ENCODE results near the gene PYGO2.
A peak's percentile ranks its signal among the peaks of the same experiment; 100 is the strongest.

The PYGO2 gene

DNA sequence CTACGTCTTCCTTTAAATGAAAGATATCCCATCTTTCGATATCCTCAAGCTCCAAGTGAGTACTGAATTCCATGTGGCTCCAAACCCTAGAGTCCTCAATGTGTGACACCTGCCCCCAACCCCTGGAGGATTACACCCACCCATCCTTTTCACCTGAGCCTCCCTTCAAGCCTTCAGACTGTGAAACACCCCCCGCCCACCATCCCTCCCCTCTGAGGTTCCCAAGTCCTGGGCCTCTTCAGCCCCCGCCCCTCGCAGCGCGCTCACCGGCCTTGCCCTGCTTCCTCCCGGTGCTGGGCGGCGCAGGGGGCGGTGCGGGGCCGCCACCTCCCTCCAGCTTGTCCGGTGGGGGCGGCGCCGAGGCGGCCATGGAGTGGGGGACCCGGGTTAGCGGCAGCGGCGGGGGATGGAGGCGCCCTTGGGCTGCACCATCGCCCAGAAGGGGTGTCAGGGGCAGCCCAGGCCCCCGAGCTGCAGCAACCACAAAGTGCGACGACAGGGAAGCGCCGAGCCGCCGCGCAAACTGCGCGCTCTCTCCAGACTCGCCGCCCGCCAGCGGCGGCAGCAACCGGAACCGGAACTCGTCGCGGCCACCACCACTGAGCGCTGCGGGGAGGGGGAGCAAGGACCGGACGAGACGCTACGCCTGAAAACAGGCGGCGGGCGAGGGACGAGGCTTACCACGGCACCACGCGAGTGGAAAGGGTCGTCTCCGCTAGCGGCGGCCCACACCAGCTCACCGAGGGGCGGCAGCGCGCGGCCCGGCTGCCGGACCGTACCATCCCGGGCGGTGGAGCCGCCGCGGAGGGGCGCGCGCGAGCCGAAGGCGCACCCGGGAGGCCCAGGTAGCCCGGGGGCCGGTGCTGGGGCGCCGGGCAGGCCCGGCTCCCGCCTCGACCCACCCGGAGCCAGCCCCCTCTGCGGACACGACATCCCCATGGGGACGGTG is at the start of gene PYGO2:
TSS of gene PYGO2 (minus strand) at position 576 of the 949 bp plus-strand sequence. CDS start at position 370, 206 bp downstream.
- peak; percentile 80 for DNase-seq (ENCODE audit: low read depth)

DNA sequence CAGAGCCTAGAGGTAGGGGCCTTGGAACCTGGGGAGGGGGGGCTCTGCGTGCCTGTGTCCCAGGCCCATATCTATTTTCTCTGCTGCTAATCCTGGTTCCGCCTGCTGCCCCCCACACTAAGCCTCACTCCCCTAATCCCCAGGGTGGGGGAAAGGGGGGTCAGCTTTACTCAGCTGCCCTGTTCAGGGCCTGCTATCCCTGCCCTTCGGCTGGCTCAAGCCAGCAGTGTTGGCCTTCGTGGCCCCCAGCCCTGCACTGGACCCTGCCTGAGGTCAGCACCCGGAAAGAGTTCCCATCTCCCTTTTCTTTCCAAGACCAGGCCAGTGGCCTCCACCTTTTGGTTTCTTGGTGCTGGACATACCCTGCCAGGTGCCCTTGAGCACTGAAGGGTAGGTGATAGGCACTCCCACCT is 49.4 kb upstream of the PYGO2 start:
- DNase-seq (ENCODE audit: low read depth), result no peak

DNA sequence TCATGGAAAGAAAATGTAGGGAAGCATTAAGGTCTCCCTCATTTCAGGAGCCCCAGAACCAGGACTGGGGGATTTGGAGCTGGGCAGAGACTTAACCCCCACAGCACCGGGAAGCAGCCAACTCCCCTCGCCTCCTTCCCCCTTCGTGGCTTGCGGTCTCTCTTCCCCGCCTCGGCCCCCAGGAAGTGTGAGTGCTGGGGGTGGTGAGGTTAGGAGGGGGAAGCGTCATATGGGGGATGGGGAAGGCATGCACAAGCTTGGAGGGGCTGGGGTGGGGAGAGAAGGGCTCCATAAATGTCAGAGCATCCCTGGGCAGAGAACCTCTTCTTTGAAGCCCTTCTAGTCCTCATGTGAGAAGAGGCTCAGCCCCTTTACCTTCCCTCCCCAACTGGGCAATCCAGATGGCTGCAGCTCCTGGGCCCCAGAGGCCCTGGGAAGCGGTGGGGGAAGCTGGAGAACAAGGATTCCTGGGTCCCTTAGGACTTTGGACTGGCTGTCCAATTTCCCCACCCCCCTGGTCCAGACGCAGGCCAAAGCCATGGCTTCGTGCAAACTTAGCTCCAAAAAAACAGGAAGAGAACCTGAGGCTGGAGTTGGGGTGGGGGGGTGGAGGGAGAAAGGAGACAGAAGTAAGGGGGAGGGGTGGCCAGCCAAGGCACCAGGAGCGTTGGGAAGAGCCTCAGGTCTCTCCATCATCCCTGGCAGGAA is 48.8 kb upstream of the PYGO2 start:
- no peak for DNase-seq (ENCODE audit: low read depth)

- no peak for DNase-seq (ENCODE audit: low read depth)
Measured at GRCh38 chr1:155009742-155010141, 48.2 kb upstream of the PYGO2 start.

DNA sequence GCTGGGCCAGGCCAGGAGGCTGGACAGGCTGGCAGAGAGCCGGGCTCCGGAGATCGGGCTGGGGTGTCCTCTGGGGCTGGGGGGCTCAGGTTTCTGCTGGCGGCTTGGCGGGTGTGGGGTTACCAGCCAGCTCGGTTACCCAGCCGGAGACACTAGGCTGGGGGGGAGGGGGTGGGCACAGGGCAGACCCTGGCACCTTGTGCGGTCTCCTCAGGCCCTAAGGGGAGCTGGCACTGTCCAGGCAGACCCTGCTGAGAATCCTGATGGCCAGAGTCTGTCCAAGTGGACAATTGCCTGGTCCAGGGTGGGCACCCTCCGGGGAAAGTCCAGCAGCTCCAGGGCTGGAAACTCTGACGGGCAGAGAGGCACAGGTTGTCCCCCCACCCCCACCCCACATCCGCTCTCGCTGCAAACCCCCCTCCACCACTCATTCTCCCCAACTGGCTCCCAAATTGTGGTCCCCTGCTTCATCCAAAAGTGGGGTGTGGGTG is 47.7 kb upstream of the PYGO2 start:
- no peak for DNase-seq (ENCODE audit: low read depth)

DNA sequence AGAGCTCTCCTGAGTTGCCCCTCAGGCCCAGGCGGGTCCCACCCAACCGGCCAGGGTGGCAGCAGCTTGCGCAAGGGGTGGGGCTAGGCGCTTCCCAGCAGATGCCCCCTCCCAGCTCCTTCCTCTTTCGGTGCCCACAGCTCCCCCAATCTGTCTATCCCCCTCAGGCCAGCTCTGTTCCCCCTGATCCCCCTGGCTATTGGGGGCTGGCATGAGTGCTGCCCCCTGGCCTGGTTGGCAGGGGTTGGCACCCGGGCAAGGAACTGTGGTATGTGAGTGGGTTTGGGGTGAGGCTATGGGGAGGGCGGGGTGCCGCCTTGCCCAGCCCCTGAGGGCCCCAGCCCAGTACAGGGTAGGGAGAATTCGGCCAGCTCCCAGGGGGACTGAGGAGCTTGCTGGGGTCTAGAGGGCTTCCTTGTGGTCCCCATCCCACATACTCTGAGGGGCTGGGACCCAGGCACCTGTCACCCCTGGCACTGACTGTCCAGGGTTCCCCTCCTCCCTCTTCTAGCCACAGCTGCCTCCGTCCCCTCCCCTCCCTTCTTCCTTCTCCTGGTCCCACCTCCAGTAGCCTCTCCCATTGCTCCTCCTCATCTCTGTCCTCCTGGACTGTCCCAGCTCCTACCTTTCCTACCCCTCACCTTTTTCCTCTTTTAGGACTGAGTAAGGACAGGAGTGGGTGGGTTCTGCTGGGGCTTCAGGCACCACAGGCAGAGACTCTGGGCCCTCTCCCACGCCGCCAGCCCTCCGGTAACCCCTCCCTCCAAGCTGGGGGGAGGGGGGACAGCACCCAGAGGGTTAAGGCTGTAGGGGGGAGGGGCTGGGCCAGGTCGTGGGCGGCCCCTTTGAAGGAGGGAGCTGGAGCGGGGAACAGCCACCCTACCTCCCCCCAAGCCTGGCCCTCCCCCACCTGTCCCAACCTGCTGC is 46.7 kb upstream of the PYGO2 start:
- DNase-seq (ENCODE audit: low read depth), result no peak

GRCh38 chr1:155007251-155007828 is 45.8 kb upstream of the PYGO2 start:
- no peak for DNase-seq (ENCODE audit: low read depth)

DNA sequence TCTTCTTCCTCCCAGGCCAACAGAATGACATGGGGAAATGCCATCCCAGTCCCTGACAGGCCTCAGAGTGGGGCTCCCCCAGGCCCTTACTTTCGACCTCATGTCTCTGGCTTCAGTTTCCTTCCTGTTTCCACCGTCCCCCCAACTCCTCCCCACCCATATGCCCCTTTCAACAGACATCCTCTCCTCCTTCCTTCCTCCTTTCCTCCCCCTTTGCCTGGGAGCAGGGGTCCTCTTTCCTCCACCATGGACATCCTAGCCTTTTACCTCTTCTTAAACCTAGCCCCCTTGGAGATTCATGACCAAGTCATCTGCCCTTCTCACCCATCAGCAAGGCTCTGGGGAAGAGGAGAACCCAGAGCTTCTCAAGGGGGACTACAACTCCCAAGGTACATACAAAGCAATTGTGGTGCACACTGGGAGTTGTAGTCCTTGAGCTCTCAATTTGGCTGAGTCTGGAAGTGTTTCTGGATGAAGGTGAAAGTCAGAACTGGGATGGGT is 45.1 kb upstream of the PYGO2 start:
- peak; percentile 63 for DNase-seq (ENCODE audit: low read depth)

DNA sequence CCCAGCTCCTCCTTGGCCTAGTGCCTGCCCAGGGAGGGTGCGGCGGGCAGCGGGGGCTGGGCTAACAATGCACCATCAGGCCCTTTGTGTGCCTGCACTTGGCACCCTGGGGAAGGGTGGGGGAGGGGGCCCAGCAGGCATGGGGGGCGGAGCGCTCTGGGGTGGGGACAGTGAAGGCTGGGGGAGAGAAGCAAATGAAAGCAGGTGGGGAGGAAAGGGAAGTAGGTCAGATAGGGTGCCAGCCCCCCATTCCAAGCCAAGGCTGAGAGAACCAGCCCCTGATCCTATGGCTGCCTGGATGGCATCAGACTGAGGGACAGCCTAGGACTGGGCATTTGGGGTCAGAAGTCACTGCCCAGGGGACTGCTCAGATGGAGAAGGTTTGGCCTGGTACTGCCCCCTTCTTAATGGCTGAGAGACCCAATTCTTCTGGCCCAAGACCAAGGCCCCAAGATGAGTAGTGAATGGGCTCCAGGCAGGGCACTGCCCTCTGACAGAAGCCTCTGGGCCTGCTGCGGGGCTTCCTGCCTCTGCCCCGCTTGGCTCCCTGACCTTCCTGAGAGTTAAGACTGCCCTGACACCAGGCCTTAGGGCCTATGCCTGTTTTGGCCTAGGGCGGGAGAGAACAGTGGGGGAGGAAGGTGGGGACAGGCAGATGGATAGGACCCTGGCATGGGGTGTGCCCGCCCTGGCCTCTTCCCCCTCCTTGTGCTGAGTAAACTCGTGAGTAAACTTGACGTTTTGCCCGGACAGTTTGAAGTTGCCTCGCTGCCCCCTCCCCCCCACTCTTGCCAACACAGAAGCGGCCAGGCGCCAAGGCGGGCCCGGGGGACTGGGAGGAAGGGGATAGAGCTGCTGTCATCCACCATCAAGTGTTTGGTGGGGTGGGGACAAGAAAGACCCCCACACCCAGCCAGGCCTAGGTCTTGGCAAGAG is 43.8 kb upstream of the PYGO2 start:
- DNase-seq (ENCODE audit: low read depth), result no peak

DNA sequence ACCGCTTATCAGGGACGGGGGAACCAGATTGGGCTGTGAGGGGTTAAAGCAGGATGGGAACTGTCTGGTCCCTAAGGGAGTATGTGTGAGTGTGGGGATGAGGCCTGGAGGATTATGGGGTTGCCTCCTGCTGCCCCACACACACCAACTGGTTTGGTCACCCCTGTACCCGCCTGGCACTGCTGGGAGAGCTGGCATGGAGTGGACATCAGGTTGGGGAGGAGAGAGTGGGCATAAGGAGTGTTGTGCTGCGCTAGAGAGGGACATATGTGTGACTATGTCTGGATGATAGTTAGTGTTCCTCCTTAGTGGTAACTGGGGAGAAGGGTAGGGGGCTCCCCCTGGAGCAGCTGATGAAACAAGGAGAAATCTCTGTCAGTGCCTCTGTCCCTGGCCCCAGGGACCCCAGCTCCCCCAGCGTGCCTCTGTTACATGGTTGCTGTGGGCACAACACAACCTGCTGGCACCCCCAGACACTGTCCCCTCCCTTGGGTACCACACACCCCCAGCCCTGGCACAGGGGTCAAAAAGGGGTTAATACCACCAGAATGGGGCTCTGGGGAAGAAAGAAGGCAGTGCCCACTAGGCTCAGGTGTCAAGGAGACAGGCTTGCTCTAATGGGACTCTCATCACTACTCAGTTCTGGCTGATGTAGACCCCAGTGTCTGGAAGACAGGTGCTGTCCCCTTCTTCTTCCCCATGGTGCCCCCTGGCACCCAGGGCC is 42.9 kb upstream of the PYGO2 start:
- DNase-seq (ENCODE audit: low read depth), result no peak

- DNase-seq (ENCODE audit: low read depth), result peak; percentile 68
Measured at GRCh38 chr1:155003766-155004351, 42.3 kb upstream of the PYGO2 start.

DNA sequence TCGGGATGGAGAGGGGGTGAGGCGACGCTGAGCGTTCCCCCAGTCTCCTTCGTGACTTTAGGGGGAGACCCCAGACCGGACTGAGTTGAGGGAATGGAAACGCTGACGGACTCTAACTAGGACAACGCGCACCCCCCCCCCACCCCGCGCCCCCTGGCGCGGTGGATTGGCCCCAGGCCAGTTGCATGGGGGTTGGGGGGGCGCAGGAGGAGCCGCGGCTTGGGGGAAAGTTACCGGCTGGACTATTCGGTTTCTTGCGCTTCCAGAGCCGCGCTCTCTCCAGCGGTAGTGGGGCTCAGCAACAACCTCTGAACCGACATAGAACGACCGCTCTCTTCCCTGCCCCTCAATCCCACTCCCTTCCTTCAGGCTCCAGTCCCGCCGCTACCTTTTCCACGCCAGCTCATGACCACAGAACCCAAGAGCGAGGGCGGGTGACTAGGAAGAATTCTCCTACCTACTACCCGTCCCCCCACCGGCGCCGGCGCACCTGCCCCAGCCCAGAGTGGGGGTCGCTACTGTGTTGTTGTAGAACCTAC is 41.7 kb upstream of the PYGO2 start:
- DNase-seq (ENCODE audit: low read depth), result peak; percentile 48

GRCh38 chr1:155002464-155003226 is 41.1 kb upstream of the PYGO2 start, which contains the start of gene ZBTB7B:
ZBTB7B (plus strand) TSS chr1:155002802; CDS start chr1:155014661, 11,859 bp downstream.
- peak; percentile 46 for DNase-seq (ENCODE audit: low read depth)

- peak; percentile 99 for DNase-seq (ENCODE audit: low read depth)
Measured at GRCh38 chr1:155001675-155002463, 40.3 kb upstream of the PYGO2 start.

- DNase-seq (ENCODE audit: low read depth), result no peak
Measured at GRCh38 chr1:155001425-155001674, 39.8 kb upstream of the PYGO2 start.

DNA sequence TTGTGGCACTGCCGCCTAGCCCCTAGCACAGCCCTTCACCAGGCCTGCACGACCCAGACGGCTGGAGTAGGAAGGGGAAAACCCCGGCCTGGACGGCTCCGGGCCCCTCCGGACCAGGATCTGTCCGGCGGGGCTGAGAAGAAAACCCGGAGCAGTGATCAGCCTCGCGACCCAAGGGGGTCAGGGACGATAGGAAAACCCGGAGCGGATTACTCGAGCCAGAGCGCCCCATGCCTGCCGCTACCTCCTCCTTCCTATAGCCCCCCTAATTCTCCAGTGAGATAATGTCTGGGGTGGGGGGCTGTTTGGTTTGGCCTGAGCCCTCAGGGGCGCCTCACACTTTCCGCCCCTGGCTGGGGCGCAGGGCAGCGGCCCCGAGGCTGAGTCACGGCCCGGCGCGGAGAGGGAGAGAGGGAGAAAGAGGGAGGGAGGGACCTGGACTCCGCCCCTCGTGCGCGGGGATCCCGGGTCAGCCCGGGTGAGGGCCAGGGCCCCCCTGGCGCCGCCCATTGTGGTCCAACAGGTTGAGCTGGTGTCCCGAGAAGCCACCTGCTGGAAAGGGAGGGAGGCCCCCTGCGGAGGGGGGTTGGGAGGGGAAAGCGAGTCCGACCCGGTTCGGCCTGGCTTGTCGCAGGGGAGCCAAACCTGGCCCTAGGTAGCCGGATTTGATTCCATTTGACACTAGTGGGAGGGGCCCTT is 39.3 kb upstream of the PYGO2 start:
- DNase-seq (ENCODE audit: low read depth), result peak; percentile 86

- DNase-seq (ENCODE audit: low read depth), result peak; percentile 24
Measured at GRCh38 chr1:155000411-155000725, 38.8 kb upstream of the PYGO2 start.
